ENCODE measurements around the gene ZYG11A.

- TF ChIP-seq MAX (IDR thresholded peaks at IDR 0.05) (no peak), TAF1 (IDR thresholded peaks at IDR 0.05; ENCODE audit: low read depth) (no peak), NFIC (IDR thresholded peaks at IDR 0.05) (no peak), RAD21 (IDR thresholded peaks at IDR 0.05; ENCODE audit: low read depth) (no peak), CEBPB (IDR thresholded peaks at IDR 0.05) (no peak), REST (IDR thresholded peaks at IDR 0.05; ENCODE audit: low read depth) (no peak)
These were observed 101.4 kb downstream of the ZYG11A start for GRCh38 chr1:52943876-52944416.
